Esophagus muscularis mucosa (tissue), 4 donors: ENCODE measurements around the gene ZNF560. TPM values are rescaled to one million over a fixed set of nuclear protein-coding genes. Genes with fewer than 3 reads are reported as not detected.
A peak's percentile ranks its signal among the peaks of the same experiment; 100 is the strongest.

Source experiments
- DNase-seq: peaks from one replicate; pipeline ENCODE4 v3.0.0-alpha.2; 2017; ENCODE audit errors: extremely low spot score
- H3K27ac ChIP-seq, 4 donors: fragments of 200-600 bp; sonication (generic); replicated peaks in 1 of 4; 1 replicate in 3 of 4; 2 replicates in 1 of 4; pipeline ENCODE4 v1.5.1; 2016 to 2019; ENCODE audit warnings: mild to moderate bottlenecking in 1 of 4
- H3K27me3 ChIP-seq, 4 donors: fragments of 200-600 bp; sonication (generic); one replicate each; pipeline versions ENCODE4 v1.5.1 to v1.6.0; 2016 to 2019
- H3K36me3 ChIP-seq, 4 donors: fragments of 200-600 bp; sonication (generic); one replicate each; pipeline ENCODE4 v1.5.1; 2016 to 2019
- H3K4me1 ChIP-seq, 4 donors: fragments of 200-600 bp; sonication (generic); one replicate each; pipeline ENCODE4 v1.5.1; 2016 to 2019
- H3K4me3 ChIP-seq, 4 donors: fragments of 200-600 bp; sonication (generic); 1 replicate in 2 of 4; 2 replicates in 2 of 4; pipeline ENCODE4 v1.5.1; 2016 to 2019; ENCODE audit warnings: mild to moderate bottlenecking in 4 of 4, moderate library complexity in 1 of 4
- H3K9me3 ChIP-seq, 4 donors: fragments of 200-600 bp; sonication (generic); 1 replicate in 3 of 4; 2 replicates in 1 of 4; pipeline ENCODE4 v1.5.1; 2016 to 2019
- EP300 ChIP-seq: sonication (generic); formaldehyde crosslinking; IDR thresholded peaks from one replicate; pipeline ENCODE4 v1.6.1; 2017; ENCODE audit warnings: antibody characterized with exemption
- POLR2A ChIP-seq: fragments of 450-650 bp; IDR thresholded peaks from one replicate; pipeline ENCODE4 v1.6.1; 2017; ENCODE audit warnings: antibody characterized with exemption, moderate library complexity, mild to moderate bottlenecking, low read depth
- POLR2AphosphoS5 ChIP-seq, 2 donors: sonication (generic); formaldehyde crosslinking; IDR thresholded peaks; one replicate each; pipeline ENCODE4 v1.6.1; 2017; ENCODE audit warnings: antibody characterized with exemption in 2 of 2
- WGBS: methylation state at CpG from one replicate; pipeline ENCODE4 v1.1.5; 2018; 5-methylcytosine and 5-hydroxymethylcytosine counted together
- intact Hi-C: fragments of 100-400 bp; cut with DNase I; formaldehyde crosslinking; loops from one replicate; pipeline ENCODE4 v1.15.1; 2023
- total RNA-seq, 4 donors: library from RNA; depleted of rRNA; stranded (reverse); fragments of >200 nt; gene quantifications; one replicate each; pipeline versions ENCODE4 v1.1.0 to v1.2.1, GENCODE V29; 2016
- TF ChIP-seq, protein P1 (sequence below), 3 experiments: fragments of 200-600 bp in 2 of 3; fragments of 450-650 bp in 1 of 3; sonication (generic) in 2 of 3; IDR thresholded peaks; one replicate each; pipeline ENCODE4 v1.5.1; 2017 to 2019; ENCODE audit warnings: antibody characterized with exemption in 3 of 3, mild to moderate bottlenecking in 2 of 3, moderate library complexity in 1 of 3

ZNF560 gene
- total RNA-seq, 4 donors from 2014 or later: not detected

DNA sequence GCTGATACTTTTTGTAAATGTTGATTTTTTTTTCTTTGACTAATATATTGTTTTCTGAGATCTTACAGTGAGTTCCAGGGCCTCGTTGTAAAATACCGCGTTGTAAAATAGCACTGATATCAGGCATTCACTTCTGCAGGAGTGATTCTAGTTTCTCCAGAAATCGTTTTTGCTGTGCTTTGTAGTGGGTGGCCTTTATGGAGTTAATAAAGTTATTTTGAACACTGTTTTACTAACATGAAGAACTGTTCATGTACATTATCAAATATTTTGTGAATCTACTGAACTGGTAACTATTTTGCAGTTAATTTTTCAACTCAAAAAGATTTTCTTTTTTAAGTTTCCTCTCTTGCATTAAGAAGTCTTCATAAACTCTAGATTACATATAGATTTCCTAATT, 62.1 kb downstream of the ZNF560 start:
- no peak for DNase-seq
- Histone ChIP-seq H3K36me3 (peaks cover 3 to 24% (median 20%) of the 10 kb centered on the region in 4 donors), H3K27ac (no peak overlapping the region), H3K27me3 (no peaks in the 10 kb centered on the region), H3K4me1 (peaks cover 19 to 25% (median 21%) of the 10 kb centered on the region in 4 donors), H3K9me3 (no peaks in the 10 kb centered on the region), H3K4me3 (peak overlapping the region in 2 of 4 donors; percentile 80 to 83)
- TF ChIP-seq POLR2A: no peak
- WGBS: 85% methylated on average over 4 of the region's 4 CpGs
- intact Hi-C loops: loop anchor here (5.0 kb wide), 1 partner anchor 129 kb away; the partner anchor contains the start of gene ZNF699

DNA sequence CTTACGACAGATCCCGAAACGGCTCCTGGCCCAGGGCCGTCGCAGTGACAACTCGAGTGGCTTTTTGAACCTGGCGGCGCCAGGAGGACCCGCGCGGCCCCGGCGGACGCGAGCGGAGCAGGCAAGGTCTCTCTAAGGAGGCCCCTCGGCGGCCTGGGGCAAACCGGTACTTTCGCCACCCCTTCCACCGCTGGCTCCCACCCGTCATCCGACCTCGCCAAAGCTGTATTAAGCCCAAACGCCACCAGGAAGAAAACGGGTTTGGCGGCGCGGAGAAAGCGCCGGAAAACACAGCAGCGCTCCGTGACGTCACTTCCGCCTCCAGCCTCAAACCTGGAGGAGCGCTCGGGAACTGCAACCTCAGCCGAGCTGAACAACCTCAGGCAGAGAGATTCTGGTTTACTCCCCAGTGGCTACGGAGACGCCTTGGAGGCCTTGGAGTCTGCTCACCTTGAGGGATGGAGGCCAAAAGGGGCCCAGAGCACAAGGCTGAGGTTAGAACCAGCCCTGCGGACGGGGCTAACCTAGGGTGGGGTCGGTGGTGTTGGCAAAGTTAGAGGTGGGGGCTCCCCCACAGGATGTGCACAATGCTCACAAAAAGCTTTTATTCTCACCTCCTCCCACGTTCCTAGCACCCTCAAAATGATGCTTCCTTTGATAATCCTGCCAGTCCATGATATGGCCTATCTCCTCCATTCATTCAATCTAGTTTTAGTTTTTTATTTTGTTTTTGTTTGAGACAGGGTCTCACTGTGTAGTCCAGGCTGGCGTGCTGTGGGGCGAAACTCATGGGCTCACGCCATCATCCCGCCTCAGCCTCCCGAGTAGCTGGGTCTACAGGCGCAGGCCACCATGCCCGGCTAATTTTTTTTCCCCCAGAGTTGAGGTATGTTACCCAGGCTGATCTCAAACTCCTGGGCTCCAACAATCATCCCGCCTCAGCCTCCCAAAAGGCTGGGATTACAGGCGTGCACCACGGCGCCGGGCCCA, 62.8 kb downstream of the ZNF560 start, which contains the start of gene ZNF266:
Gene ZNF266, minus strand, starts transcription at position 295 of the 990 bp plus-strand sequence. CDS start 15,484 bp downstream, outside the sequence.
- peaks cover 11 to 32% (median 27%) of the 10 kb centered on the region in 4 donors for H3K36me3 ChIP-seq
- no peaks in the 10 kb centered on the region for H3K9me3 ChIP-seq
- peaks cover 19 to 25% (median 21%) of the 10 kb centered on the region in 4 donors for H3K4me1 ChIP-seq
- TF ChIP-seq POLR2A (no peak), POLR2AphosphoS5 (IDR thresholded peaks at IDR 0.05) (peak; percentile 80 to 86), EP300 (no peak)
- TF ChIP-seq, protein P1, sequence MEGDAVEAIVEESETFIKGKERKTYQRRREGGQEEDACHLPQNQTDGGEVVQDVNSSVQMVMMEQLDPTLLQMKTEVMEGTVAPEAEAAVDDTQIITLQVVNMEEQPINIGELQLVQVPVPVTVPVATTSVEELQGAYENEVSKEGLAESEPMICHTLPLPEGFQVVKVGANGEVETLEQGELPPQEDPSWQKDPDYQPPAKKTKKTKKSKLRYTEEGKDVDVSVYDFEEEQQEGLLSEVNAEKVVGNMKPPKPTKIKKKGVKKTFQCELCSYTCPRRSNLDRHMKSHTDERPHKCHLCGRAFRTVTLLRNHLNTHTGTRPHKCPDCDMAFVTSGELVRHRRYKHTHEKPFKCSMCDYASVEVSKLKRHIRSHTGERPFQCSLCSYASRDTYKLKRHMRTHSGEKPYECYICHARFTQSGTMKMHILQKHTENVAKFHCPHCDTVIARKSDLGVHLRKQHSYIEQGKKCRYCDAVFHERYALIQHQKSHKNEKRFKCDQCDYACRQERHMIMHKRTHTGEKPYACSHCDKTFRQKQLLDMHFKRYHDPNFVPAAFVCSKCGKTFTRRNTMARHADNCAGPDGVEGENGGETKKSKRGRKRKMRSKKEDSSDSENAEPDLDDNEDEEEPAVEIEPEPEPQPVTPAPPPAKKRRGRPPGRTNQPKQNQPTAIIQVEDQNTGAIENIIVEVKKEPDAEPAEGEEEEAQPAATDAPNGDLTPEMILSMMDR (IDR thresholded peaks at IDR 0.05): peak; percentile 69 to 93 (median 75)
- H3K4me3 ChIP-seq: peak within 1 kb of the TSS; percentile 72 to 94 (median 82)
- no peaks in the 10 kb centered on the region for H3K27me3 ChIP-seq
- WGBS: 19% methylated on average over 35 of the region's 56 CpGs
- peak within 1 kb of the TSS; percentile 88 to 91 (median 89) for H3K27ac ChIP-seq
- DNase-seq: peak; percentile 96
- intact Hi-C loops: loop anchor here (5.0 kb wide), 1 partner anchor 128 kb away; the partner anchor contains the start of gene ZNF699

DNA sequence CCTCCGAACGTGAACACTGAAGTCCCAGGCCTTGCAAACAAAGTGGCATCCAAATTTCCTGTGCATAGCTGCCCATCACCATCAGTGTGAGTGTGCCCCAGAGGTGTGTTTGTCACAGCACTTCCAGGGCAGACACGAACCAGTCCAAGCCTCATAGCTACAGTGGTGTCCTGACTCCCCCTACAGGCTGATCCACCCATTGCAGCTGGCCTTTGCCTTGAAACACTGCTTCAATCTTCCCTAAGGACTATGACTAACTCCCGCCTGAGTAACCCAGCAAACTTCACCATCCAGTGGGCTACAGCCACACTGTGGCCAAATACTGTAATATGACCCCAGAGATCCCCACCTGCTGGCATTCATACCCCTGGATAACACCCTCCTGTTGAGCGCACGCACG, 66.9 kb downstream of the ZNF560 start:
- Histone ChIP-seq H3K9me3 (no peaks in the 10 kb centered on the region), H3K4me3 (no peak overlapping the region), H3K36me3 (peaks cover 13 to 69% (median 51%) of the 10 kb centered on the region in 4 donors), H3K27me3 (no peaks in the 10 kb centered on the region), H3K4me1 (peaks cover 19 to 25% (median 21%) of the 10 kb centered on the region in 4 donors), H3K27ac (no peak overlapping the region)
- TF ChIP-seq, protein P1 (IDR thresholded peaks at IDR 0.05): peak; percentile 20 to 51 (median 39)
- TF ChIP-seq POLR2A: no peak
- intact Hi-C loops: no loop called here
- 91% methylated on average over 4 of the region's 7 CpGs for WGBS
- DNase-seq: no peak

DNA sequence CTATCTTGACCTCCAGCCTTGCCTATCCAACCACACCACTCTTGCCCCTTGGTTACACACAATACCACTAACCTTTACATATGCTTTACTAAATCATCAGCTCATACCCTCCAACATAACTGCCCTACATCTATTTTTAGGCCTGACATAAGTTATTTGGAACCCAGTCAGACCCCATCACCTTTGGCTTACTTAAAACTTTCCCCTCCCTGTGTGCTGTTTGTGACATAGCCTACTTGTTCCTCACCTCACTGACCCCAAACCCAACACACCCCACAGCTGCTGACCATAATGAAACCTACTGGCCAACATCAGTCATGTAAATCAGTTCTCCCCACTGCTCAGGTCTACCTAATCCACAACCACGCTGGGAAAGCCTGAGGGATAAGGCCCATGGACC, 68.0 kb downstream of the ZNF560 start:
- peaks cover 23 to 79% (median 61%) of the 10 kb centered on the region in 4 donors for H3K36me3 ChIP-seq
- intact Hi-C loops: no loop called here

DNA sequence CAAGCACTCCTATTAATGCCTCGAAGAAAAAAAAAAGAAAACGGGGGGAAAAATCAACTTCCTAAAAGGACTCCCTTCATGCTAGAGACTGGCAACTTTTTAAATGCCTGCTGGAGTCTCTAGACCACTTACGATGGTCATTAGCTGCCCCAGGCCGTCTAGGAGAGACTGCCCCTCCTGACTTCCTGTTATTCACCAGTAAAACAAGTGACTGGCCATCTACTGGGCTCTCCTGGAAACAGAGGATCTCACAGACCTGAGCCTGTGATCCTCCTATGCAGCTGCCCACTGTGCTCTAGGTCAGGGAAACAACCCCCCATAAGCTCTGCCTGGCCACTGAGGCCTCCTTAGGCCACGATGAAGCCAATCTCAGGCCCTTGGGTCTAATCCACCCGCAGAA, 70.5 kb downstream of the ZNF560 start:
- H3K4me1 ChIP-seq: peaks cover 0 to 2% (median 0%) of the 10 kb centered on the region in 4 donors
- TF ChIP-seq POLR2AphosphoS5 (IDR thresholded peaks at IDR 0.05) (no peak), EP300 (no peak), POLR2A (no peak)
- TF ChIP-seq, protein P1 (IDR thresholded peaks at IDR 0.05): no peak
- peaks cover 0 to 22% (median 13%) of the 10 kb centered on the region in 4 donors for H3K9me3 ChIP-seq
- WGBS: 90% methylated on average over 6 of the region's 6 CpGs
- intact Hi-C loops: no loop called here
- H3K4me3 ChIP-seq: no peak overlapping the region
- H3K27ac ChIP-seq: no peak overlapping the region
- no peaks in the 10 kb centered on the region for H3K27me3 ChIP-seq
- peaks cover 44 to 96% (median 80%) of the 10 kb centered on the region in 4 donors for H3K36me3 ChIP-seq
- no peak for DNase-seq

More for the DNA sequence above, 68.0 kb downstream of the ZNF560 start:
- H3K4me3 ChIP-seq: no peak overlapping the region
- H3K27ac ChIP-seq: no peak overlapping the region
- no peaks in the 10 kb centered on the region for H3K27me3 ChIP-seq
- TF ChIP-seq, protein P1 (IDR thresholded peaks at IDR 0.05): no peak
- 100% methylated on average over 1 of the region's 1 CpG for WGBS
- DNase-seq: no peak
- peaks cover 0 to 8% (median 3%) of the 10 kb centered on the region in 4 donors for H3K9me3 ChIP-seq
- H3K4me1 ChIP-seq: peaks cover 12 to 18% (median 14%) of the 10 kb centered on the region in 4 donors
